ENCODE data around the gene TLL1. TPM values are rescaled to one million over a fixed set of nuclear protein-coding genes. Genes with fewer than 3 reads are reported as not detected.

TLL1 gene
- total and polyA plus RNA-seq, 2 donors (not counting 3 experiments of a cell fraction or from before 2014, with no cell fraction given): 0.41 to 1.4 TPM

GRCh38 chr4:165927366-165927765, 54.3 kb downstream of the TLL1 start:
- ChIA-PET CTCF (interaction anchor here (1.0 to 1.7 kb wide), 2 partner anchors 9 to 434 kb away, joined by 3 read pairs; no protein-coding TSS in a partner anchor), POLR2A (no interaction called here)
- Histone ChIP-seq H3K27me3 (ENCODE audit: control insufficient read depth in 2 of 2, insufficient read depth in 2 of 2, low read length in 2 of 2) (no peaks in the 10 kb centered on the region), H3K9me3 (replicated peaks; ENCODE audit: control insufficient read depth, insufficient read depth, low read length) (no peaks in the 10 kb centered on the region), H3K27ac (ENCODE audit: insufficient read depth, low read depth, low read length) (no peak overlapping the region), H4K20me1 (replicated peaks; ENCODE audit: control insufficient read depth, extremely low read depth, insufficient read depth, low read length) (no peaks in the 10 kb centered on the region), H3K9ac (replicated peaks; ENCODE audit: extremely low read depth, insufficient read depth, low read length) (no peak overlapping the region), H3K9me1 (replicated peaks; ENCODE audit: control insufficient read depth, extremely low read depth, insufficient read depth, low read length) (no peaks in the 10 kb centered on the region), H3K36me3 (ENCODE audit: control insufficient read depth in 2 of 2, extremely low read depth in 1 of 2, insufficient read depth in 2 of 2, low read length in 2 of 2) (no peaks in the 10 kb centered on the region), H3K4me3 (replicated peaks in 1 of 3; ENCODE audit: insufficient read depth in 1 of 3, low read depth in 1 of 3, low read length in 3 of 3) (no peak overlapping the region), H3K4me2 (ENCODE audit: insufficient read depth, low read length) (no peak overlapping the region), H2AFZ (ENCODE audit: low read depth, low read length) (no peak overlapping the region), H3K79me2 (ENCODE audit: control insufficient read depth, insufficient read depth, low read length) (no peaks in the 10 kb centered on the region), H3K4me1 (ENCODE audit: control insufficient read depth, extremely low read depth, insufficient read depth, low read length) (peaks cover 20% of the 10 kb centered on the region)
- BruUV-seq (replicated peaks): no TSS peak
- dilution Hi-C loops (cut with MboI; ENCODE audit: extremely low pct_ligation_motif_present, low sequenced_read_pairs): no loop called here
- no peak for DNase-seq (ENCODE audit: low read depth, low spot score)
- TF ChIP-seq POLR2AphosphoS5 (IDR thresholded peaks at IDR 0.05; ENCODE audit: insufficient read depth, low read depth, low read length) (no peak), MAX (IDR thresholded peaks at IDR 0.05; ENCODE audit: insufficient read depth, insufficient read length) (no peak), GATA2 (IDR thresholded peaks at IDR 0.05; ENCODE audit: insufficient read depth, insufficient read length, low read depth, low read length) (no peak), EZH2 (IDR thresholded peaks at IDR 0.05; ENCODE audit: borderline replicate concordance, low read depth, low read length, severe bottlenecking) (no peak), FOS (IDR thresholded peaks at IDR 0.05; ENCODE audit: borderline replicate concordance, insufficient read depth, low read length) (no peak), CTCF (IDR thresholded peaks at IDR 0.05; ENCODE audit: extremely low read depth in 1 of 2, insufficient read depth in 1 of 2, low read depth in 1 of 2, low read length in 2 of 2) (no peak), MYC (IDR thresholded peaks at IDR 0.05; ENCODE audit: low read depth, low read length) (no peak), POLR2A (IDR thresholded peaks at IDR 0.05; ENCODE audit: low read depth, low read length) (no peak), JUN (IDR thresholded peaks at IDR 0.05; ENCODE audit: borderline replicate concordance, insufficient read depth, insufficient read length, low read depth) (no peak)
- no peak for FAIRE-seq
- intact Hi-C loops (cut with micrococcal nuclease): no loop called here

Data from endothelial cell of umbilical vein (primary cell).